ENCODE data around the gene PC.
"Not testable (repeated sequence)": the region's sequence is repeated elsewhere in the genome, so short reads cannot be mapped to it uniquely, and the experiment has no call there.

Gene PC, protein sequence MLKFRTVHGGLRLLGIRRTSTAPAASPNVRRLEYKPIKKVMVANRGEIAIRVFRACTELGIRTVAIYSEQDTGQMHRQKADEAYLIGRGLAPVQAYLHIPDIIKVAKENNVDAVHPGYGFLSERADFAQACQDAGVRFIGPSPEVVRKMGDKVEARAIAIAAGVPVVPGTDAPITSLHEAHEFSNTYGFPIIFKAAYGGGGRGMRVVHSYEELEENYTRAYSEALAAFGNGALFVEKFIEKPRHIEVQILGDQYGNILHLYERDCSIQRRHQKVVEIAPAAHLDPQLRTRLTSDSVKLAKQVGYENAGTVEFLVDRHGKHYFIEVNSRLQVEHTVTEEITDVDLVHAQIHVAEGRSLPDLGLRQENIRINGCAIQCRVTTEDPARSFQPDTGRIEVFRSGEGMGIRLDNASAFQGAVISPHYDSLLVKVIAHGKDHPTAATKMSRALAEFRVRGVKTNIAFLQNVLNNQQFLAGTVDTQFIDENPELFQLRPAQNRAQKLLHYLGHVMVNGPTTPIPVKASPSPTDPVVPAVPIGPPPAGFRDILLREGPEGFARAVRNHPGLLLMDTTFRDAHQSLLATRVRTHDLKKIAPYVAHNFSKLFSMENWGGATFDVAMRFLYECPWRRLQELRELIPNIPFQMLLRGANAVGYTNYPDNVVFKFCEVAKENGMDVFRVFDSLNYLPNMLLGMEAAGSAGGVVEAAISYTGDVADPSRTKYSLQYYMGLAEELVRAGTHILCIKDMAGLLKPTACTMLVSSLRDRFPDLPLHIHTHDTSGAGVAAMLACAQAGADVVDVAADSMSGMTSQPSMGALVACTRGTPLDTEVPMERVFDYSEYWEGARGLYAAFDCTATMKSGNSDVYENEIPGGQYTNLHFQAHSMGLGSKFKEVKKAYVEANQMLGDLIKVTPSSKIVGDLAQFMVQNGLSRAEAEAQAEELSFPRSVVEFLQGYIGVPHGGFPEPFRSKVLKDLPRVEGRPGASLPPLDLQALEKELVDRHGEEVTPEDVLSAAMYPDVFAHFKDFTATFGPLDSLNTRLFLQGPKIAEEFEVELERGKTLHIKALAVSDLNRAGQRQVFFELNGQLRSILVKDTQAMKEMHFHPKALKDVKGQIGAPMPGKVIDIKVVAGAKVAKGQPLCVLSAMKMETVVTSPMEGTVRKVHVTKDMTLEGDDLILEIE

DNA sequence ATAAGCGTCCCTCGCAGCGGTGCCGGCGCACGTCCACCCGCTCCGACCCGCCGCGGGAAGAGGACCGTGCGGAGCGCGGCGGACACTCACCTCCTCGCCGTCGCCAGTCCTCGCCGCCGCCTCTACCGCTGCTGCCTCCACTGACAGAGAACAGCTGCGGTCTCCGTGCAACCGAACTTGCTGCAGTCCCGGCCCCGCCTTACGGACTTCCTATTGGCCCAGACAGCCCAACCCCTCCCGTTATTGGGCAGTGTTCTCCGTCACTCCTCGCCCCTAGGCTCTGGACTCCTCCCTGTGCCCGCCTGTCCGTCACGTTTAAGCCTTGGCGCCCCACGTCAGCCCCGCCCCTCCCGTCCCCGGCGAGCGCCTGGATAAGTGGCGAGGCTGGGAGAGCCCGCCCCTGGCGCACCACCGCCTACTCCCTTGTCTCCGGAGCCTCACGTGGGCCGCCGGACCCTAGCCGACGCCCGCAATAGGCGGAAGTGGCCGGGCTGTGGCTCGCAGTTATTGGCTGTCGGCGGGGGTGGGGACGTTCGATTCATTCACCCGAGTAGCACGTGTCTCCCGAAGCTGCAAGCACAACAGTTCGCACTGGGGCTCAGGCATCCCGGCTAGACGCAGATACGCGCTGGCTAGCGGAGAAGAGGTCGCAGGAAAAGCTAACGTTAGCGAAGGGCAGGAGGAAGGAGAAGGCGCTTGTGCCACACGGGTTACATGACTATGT is at the start of gene PC:
Gene PC (minus strand): TSS at position 152 of the 724 bp plus-strand sequence. CDS start 86,224 bp downstream, outside the sequence.
- peak; percentile 100 for DNase-seq

DNA sequence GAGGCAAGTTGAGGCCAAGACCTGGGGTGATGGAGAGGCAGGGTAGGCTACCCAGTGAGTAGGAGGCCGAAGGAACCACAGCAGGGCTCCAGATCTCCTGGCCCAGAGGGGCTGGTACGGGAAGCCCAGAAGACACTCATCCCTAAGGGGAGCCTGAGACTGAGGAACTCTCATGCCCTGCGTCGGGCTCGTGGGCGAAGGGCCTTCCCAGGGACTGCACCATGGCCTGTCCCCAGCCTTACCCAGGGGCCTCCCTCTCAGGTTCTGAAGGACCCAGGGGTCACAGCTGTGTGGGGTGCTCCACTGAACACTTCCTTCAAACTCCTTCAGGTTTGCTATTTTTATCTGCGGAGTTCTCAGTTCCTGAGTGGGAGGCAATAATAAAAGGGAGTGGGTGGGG is 48.9 kb upstream of the PC start:
- DNase-seq = no peak

DNA sequence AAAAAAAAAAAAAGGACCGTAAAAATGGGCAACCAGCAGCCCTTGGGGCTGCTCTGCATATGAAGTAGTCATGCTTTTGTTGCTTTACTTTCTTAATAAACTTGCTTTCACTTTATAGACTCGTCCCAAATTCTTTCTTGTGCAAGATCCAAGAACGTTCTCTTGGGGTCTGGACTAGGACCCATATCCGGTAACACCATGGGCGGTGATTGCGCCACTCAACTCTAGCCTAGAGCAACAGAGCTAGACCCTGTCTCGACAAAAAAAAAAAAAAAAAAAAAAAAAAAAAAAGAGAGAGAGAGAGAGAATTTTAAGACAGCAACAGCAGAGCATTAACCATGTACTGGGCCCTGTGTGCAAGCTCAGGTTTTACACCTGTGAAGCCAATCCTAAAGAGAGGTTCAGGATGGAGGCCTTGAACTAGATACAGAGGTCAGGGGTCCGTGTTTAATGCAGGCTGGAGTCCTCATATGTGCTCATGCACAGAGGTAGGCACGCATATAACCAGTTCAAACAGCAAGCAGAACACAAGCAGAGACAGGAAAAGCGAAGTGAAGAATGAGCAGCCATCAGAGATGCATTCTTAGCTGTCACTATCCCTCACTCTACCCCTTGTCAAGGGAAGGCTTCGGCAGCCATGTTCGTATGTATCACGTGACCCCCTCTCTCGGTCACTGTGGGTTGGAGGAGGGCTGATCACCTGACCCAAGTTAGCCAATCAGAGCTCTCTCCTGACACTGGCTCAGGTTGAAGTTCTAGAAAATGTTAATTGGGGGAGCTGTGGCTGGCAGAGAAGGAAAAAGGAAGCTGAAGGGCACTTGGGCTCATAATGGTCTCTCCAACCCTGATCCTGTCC is 48.1 kb upstream of the PC start:
- DNase-seq = peak; percentile 86

DNA sequence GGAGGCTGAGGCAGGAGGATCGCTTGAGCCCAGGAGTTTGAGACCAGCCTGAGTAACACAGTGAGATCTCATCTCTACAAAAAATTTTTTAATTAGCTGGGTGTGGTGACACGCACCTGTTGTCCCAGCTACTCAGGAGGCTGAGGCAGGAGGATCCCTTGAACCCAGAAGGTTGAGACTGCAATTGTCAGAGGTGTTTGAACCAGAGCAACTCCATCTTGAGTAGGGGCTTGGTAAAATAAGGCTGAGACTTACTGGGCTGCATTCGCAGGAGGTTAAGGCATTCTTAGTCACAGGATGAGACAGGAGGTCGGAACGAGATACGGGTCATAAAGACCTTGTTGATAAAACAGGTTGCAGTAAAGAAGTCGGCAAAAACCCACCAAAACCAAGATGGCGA is 47.0 kb upstream of the PC start:
- DNase-seq = not testable (repeated sequence)

DNA sequence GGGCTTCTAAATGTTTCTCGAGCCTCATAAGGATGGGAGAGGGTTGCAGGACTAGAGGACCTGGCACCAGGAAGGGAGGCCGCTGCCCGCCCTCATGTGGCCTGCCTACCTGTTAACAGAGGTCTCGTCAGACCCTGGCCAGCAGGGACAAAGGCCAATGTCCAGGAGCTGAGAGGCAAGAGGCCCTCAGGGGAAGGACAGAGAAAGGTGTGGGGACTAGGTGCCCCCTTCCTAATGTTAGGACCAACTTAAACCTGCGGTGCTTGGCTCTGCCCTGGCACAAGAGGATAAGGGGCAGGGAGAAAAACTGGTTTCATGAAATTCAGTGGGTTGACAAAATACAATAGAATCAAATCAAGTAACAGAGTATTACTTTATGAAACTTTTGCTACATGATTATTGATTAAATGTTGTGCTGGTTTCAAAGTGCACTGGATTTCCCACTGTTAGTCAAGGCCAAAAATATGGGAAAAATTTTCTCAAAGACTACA is 44.8 kb upstream of the PC start:
- DNase-seq = no peak

DNA sequence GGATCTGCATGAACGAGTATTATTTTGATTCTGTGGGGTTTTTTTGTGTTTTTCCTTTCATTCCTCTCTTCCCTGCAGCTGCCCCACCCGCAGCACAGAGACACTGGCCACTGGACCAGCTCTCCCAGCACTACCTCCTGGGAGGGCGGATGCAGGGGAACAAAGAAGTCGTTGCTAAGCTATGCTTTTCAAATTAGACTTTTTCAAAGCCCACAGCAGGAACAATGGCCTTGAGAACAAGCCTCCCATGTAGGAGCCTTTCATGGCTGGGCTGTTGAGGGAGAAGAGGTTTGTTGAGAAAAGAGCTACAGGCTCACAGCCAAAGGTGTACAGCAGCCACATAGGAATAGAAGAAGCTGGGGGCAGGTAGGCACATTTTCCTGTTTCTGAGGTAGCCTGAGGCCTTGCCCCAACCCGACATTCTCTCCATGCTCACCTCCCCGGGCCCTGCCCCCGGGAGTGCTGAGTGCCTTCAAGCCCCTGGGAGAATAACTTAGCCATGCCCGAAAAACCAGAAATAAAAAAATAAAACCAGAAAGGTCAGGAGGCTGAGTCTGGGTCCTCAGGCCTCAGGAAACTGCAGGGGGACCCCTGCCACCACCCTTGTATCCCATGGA is 44.2 kb upstream of the PC start:
- no peak for DNase-seq

DNA sequence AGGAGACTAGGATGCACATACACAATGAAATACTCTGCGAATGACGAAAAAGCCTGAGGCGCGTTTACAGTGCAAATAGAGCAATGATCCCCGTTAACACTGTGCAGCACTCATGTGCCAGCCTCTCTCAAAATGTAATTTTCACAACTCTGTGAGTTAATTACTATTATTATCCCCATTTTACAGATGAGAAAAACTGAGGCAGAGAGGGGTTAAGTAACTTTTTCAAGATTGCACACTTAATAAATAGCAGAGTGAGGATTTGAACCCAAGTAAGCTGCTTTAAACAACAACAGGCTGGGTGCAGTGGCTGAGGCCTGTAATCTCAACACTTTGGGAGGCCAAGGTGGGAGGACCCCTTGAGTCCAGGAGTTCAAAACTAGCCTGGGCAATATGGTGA is 43.1 kb upstream of the PC start:
- DNase-seq = no peak

DNA sequence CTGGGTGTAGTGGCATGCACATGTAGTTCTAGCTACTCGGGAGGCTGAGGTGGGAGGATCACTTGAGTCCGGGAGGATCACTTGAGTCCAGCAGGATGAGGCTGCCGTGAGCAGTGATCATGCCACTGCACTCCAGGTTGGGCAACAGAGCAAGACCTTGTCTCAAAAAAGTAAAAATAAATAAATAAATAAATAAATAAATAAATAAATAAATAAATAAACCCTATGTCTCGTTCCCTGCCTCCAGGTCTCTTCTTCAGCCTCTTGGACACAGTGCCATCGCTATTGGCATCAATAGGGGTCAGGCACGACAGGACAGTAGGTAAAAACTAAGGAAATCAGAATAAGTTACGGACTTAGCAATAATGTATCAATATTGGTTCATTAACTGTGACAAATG is 41.4 kb upstream of the PC start:
- no peak for DNase-seq

DNA sequence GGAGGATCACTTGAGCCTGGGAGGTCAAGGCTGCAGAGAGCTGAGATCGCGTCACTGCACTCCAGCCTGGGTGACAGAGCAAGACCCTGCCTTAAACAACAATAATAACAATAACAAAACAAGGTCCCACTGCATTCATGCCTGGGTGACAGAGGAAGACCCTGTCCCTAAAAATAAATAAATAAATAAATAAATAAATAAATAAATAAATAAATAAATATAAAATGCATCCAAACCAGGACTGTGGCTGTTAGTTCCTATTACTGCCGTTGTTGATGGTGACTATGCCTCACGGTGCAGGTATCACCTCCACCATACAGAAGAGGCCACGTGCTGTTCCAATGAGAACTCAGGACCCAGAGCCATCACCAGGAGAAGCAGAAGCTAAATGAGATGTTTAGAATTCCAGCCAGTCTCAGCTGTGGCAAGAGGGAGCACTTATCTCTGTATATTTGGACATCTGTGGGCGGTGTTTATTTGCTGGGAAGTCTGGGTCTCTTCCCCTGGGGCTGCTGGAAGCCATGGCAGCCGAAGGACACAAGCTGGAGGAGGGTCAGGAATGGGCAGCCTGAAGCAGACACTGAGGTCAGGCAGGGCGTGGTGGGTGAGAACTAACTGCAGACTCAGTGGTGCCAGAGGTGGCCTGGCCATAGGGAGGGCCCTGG is 38.6 kb upstream of the PC start:
- no peak for DNase-seq

DNA sequence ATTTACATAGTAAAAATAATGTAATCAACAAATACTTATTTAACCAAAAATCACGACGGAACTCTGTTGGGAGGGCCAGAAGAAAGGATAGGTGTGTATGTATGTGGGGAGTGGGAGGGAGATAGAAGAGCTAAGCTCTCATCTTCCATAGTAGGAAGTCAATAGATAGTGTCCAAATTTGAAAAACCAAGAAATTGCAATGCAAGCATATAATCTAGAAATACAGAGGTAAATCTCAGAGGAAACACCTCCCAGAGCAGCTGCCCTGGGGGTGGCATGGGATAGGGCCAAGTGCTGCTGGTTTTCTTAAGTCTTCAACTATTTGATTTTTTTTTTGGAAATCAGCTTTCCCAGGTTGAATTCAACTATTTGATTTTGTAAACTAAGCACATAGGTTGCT is 33.9 kb upstream of the PC start:
- no peak for DNase-seq

DNA sequence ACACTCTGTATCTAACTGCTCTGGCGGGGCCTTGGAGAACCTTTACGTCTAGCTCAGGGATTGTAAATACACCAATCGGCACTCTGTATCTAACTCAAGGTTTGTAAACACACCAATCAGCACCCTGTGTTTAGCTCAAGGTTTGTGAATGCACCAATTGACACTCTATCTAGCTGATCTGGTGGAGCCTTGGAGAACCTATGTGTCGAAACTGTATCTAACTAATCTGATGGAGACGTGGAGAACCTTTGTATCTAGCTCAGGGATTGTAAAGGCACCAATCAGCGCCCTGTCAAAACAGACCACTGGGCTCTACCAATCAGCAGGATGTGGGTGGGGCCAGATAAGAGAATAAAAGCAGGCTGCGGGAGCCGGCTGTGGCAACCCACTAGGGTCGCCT is 31.2 kb upstream of the PC start:
- DNase-seq = not testable (repeated sequence)

DNA sequence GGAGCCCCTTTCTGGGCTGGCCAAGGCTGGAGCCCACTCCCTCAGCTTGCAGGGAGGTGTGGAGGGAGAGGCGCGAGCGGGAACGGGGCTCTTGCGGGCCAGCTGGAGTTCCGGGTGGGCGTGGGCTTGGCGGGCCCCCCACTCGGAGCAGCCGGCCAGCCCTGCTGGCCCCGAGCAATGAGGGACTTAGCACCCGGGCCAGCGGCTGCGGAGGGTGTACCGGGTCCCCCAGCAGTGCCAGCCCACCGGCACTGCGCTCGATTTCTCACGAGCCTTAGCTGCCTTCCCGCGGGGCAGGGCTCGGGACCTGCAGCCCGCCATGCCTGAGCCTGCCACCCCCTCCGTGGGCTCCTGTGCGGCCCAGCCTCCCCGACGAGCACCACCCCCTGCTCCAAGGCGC is 30.6 kb upstream of the PC start:
- DNase-seq = not testable (repeated sequence)

DNA sequence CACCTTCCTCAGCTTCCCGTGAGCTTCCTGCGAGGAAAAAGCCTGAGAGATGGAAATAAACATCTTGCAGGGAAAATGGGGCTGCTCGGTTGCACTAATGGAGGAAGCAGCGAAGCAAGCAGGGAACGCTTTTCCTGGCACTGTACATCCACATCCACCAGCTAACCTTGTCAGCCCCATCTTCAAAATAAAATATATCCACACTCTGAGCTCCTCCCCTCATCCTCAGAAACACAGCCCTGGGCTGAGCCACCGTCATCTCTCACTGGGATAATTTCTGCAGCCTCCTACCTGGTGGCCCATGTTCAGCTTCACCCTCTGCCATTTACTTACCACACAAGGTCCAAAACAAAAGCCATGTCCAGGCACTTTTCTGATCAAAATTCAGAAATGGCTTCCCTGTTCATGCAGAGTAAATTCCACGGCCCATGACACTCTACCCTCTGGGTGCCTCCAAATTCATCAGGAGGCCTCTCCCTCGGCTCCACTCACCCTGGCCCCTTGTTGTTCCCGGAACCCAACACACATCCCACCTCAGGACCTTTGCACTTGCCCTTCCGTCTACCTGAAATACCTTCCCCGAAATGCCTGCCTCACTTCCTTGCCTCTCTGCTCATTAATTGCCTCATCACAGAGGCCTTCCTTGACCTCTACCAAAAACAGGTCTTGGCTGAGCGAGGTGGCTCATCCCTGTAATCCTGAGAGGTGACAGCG is 29.9 kb upstream of the PC start:
- no peak for DNase-seq

DNA sequence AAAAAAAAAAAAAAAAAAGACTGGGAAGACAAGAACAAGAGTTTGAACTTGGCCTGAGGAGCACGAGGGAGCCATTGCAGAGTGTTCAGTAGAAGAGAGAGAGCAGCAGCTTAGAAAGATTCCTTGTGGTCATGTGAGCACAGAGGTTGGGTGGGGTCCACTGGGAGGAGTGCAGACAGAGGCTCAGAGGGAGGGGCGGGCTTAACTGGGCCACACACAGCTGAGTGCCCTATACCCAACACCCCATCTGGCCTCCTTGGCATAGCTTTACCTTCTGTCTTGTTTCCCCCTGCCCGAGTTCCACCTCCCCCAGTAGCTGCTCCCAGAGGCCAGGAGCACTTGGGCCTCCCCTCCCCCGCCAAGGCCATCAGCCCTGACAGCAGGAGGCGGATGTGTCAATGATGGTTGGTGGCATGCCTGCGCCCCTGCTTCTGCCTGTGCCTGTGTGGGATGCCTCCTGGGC is 29.0 kb upstream of the PC start:
- no peak for DNase-seq

DNA sequence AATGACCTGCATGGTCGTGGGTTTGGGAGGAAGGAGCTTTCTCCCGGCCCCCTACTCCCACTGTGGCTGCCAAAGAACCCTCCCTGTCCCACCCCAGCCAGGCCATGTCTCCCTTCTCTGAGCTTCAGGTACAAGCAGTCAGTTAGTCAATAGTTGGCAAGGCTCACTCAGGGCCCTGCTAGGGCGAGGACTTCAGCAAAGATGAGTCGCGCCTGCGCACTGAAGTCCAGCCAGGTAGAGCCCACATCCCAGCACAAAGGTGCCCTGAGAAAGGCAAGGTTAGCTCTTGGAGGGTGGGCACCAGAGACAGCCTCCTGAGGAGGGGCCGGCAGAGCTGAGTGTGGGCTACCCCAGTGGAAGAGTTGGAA is 28.0 kb upstream of the PC start:
- no peak for DNase-seq

DNA sequence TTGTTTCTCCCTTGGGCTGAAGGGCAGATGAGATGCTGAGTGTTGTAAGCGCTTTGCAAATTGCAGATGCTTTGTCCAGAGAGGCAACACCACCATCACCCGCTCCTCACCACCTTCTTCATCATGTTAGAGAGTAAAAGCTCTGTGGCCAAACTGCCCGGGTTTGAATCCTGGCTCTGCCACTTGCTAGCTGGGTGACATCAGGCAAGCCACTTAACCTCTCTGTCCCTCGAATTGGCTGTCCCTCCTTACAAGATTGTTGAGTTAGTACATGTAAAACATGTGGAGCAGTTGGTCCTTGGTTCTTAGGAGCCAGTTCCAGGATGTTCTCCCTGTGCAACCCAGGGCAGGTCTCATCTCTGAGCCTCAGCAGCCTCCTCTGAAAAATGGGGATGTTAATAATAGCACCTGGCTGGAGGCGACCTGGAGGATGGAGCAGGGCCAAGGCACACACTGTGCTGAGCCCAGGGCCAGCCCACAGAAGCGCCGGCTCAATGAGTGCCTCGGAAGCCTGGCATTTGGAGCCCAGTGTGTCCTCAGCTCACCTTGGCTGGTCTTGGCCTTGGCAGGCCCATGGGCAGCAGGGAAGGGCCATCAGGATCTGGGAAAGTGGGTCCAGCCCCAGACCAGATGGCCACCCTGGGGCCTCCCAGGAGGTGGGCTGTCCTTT is 27.5 kb upstream of the PC start:
- no peak for DNase-seq

DNA sequence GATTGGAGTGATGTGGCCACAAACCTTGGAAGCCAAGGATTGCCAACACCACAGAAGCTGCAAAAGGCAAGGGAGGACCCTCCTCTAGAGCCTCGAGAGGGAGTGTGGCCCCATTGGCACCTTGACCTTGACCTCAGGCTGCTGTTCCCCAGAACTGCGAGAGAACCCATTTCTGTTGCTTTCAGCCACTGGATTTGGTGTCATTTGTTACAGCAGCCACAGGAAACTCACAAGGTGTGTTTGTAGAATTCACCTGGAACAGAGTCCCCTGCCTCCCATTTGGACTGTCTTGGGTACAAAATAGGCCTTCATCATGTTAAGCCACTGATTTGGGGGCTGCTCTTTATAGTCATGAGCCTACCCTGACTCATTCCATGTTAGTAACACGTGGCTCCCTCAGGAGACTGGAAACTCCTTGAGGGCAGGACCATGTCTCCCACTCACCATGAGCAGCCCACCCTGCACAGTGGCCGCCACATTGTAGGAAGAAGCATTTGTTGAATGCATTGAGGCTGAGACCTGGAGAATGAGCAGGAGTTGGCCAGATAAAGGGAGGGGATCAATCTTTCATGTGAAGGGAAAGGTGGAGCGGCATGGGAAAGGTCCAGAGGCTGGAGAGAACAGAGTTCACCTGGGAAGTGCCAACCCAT is 25.2 kb upstream of the PC start:
- DNase-seq = no peak

DNA sequence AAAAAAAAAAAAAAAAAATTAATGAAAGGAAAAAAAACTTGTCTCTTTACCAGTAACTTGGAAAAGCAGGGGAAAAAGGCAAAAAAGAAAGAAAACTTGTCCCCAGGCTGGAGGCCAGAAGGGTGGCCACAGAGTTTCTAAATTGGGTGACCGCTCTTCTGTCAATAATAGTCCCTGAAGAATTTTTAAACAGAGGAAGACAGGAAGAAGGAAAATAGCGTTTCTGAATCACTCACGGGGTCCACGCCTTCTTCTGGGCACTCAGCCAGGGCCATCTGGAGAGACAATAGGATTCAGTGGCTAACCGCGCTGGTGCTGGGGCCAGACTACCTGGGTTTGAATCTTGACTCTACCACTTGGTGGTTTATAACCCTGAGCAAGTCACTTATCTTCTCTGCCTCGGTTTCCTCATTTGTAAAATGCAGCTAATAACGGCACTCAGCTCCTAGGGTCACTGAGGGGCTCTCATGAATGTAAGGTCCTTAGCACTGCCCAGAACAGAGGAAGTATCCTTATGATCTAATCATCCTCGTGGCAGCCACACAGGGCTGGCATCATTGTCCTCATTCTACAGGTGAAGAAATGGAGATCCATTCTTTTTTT is 23.9 kb upstream of the PC start:
- peak; percentile 94 for DNase-seq

Measured in DMS53 (cell line).